ENCODE data around the gene SAP30BP.

- TF ChIP-seq CTCF (IDR thresholded peaks at IDR 0.05), result no peak
- TF ChIP-seq PBX3 (IDR thresholded peaks at IDR 0.05), result no peak
- TF ChIP-seq POLR2A (IDR thresholded peaks at IDR 0.05; ENCODE audit: low read length), result no peak
- TF ChIP-seq ZFP36 (IDR thresholded peaks at IDR 0.05; ENCODE audit: borderline replicate concordance, partially characterized antibody), result no peak
- no peak for TF ChIP-seq RAD21 (conservative IDR thresholded peaks at IDR 0.05 in 1 of 2, IDR thresholded peaks at IDR 0.05 in 1 of 2)
- no peak for TF ChIP-seq ZNF302 (CRISPR knock-in tag; IDR thresholded peaks at IDR 0.05)
- no peak for TF ChIP-seq RFX5 (IDR thresholded peaks at IDR 0.05)
- TF ChIP-seq CEBPB (IDR thresholded peaks at IDR 0.05), result no peak
Measured at GRCh38 chr17:75701288-75701687, 34.1 kb downstream of the SAP30BP start.

Data from A549 (cell line).